Kidney capillary endothelial cell (primary cell): ENCODE data around the gene NOSTRIN.
"Not testable (repeated sequence)": the region's sequence is repeated elsewhere in the genome, so short reads cannot be mapped to it uniquely, and the experiment has no call there.

Experiments used
- DNase-seq: peaks from one replicate; pipeline ENCODE4 v3.0.0-alpha.2; 2018; ENCODE audit warnings: low spot score

The NOSTRIN gene

GRCh38 chr2:168789776-168790175 is 12.7 kb upstream of the NOSTRIN start:
- DNase-seq, result no peak

GRCh38 chr2:168790226-168790902 is 12.1 kb upstream of the NOSTRIN start:
- no peak for DNase-seq

DNA sequence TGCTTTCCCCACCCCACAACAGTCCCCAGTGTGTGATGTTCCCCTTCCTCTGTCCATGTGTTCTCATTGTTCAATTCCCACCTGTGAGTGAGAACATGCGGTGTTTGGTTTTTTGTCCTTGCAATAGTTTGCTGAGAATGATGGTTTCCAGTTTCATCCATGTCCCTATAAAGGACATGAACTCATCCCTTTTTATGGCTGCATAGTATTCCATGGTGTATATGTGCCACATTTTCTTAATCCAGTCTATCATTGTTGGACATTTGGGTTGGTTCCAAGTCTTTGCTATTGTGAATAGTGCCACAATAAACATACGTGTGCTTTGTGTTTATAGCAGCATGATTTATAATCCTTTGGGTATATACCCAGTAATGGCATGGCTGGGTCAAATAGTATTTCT is 11.3 kb upstream of the NOSTRIN start:
- not testable (repeated sequence) for DNase-seq

GRCh38 chr2:168793596-168793995 is 8.8 kb upstream of the NOSTRIN start:
- DNase-seq, result no peak

- no peak for DNase-seq
Measured at GRCh38 chr2:168794968-168795367, 7.5 kb upstream of the NOSTRIN start.

- no peak for DNase-seq
Measured at GRCh38 chr2:168796090-168796577, 6.3 kb upstream of the NOSTRIN start.

DNA sequence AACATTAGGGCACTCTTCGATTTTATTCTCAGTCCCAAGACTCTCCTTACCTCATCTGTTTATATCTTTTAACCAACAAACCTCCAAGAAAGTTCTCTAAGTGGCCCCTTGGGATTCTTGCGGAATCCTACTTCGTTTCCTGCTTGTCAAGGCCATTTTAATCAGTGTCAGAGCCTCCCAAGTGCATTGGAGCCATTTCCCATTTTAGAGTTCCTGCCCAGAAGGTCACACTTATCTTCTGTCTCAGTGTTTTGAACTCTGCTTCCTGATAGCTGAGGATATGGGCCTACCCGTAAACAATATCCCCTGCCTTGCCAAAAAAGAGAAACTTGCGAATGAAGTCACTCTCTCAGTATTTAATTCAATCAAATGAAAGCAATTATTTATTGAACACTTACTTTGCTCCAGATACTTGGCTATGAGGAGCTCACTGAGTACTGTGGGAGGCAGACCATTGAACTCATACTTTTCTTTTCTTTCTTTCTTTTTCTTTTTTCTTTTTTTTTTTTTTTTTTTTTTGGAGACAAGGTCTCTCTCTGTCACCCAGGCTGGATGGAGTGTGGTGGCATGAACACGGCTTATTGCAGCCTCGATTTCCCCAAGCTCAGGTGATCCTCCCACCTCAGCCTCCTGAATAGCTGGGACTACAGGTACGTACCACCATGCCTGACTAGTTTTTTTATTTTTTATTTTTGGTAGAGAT is 5.7 kb upstream of the NOSTRIN start:
- peak; percentile 62 for DNase-seq

GRCh38 chr2:168797286-168797655 is 5.2 kb upstream of the NOSTRIN start:
- DNase-seq, result no peak

DNA sequence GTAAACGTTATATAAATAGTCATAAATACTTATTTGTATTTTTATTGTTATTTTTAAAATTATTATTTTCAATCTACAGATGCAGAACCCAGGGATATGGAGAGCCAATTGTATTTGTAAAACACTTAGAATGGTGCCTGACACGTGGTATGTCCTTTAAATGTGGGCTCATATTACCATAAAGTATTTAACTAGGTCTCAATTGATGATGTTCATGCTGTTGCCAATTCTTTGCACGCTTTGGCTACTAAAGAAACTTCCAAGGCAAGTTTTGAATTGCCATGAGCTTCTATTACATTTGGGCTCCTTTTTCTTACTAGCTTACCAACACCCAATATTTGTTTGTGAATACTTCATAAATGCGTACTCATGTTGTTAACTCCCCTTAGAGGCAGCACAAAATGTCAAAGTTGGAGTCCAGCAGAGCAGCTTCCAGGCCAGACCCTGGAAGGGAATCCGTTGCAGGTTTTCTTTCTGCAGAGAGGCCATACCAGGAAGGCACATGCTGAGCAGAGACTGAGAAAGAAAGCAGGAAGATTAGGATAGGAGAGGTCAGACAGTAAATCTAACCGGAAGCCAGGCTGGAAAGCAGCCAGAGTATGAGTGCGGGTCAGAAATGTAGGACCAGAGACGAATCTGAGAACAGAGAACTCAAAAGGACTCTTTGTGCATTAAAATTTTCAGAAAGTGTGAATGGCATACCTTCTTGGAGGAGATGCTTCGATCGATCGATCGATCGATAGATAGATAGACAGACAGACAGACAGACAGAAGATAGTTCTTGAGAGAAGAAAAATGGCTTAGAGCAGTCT is 4.2 kb upstream of the NOSTRIN start:
- no peak for DNase-seq

DNA sequence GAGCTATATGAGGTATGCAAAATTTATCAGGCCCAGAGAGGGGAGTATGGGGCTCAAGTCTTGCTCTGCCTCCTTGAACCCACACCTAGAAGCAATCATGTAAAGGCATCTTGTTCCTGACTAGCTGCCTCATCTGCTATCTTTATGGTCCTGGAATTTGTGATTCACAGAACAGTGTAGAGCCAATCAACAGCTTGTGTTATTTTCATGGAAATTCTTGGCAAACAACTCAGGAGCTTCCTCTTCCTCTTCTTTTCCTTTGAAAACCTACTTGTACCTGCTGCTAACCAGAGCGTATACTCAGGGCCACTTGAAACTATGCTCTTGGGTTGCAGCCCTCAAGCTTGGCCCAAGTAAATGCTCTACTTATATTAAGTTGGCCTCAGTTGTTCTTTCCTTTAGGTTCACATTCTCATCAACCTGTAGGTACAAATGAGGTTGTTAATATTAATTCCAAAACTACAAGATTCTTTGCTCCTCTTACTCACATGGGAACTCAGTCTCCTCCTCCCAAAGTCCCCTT is 3.5 kb upstream of the NOSTRIN start:
- DNase-seq, result no peak

DNA sequence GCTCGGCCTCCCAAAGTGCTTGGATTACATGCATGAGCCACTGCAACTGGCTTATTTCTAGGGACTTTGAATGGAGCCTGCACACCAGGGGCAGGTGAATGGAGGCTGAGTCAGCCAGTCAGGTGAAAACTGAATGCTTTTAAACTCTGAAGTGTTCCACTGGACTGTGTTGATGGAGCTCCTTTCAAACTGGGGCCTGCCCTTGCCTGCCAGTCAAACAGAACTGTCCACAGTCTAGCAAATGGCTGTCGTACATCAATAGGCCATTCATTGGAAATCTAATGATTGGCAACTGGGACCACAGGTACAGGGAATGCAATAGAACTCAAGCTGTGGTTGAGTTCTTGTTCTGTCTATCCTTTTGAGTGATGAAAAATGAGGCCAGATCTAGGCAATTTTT is 966 bp upstream of the NOSTRIN start:
- no peak for DNase-seq

- DNase-seq, result no peak
Measured at GRCh38 chr2:168802859-168803725, 655 bp downstream of the NOSTRIN start.

DNA sequence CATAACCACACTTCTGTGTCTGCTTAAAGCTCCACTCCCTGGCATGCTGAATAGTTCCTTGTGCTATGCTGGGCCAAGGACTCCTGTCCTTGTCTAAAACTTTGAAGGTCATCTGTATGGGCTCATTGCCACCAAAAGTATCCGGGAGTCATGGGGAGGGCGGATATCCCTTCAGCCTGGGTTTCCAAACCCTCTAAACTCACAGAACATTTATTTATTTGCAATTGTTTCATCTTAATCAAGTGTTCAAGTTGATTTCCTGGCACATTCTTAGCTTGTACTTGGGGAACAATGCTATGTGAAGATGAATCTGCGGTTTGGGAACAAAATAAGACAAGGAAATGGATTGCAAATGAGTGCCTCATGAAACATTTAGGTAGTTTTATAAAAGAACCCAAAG is 1.8 kb downstream of the NOSTRIN start:
- no peak for DNase-seq

GRCh38 chr2:168805615-168806014 is 3.2 kb downstream of the NOSTRIN start:
- DNase-seq, result no peak

DNA sequence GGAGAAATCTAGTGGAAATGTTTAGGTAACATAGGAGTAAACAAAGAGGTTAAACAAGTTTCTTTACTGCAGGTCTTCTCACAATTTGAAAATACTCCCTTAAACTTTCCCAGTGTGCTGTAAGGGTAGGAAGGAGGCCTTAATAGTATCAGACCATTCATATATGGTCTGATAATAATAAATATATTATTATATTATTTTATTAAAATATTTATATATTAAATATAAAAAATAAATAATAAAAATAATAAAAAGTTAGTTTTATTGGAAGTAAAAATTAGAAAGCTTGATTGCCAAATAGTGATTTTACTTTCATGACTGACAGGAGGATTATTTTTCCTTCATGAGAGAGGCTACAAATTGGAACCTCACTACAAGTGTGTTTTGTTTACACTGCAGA is 7.1 kb downstream of the NOSTRIN start:
- no peak for DNase-seq

DNA sequence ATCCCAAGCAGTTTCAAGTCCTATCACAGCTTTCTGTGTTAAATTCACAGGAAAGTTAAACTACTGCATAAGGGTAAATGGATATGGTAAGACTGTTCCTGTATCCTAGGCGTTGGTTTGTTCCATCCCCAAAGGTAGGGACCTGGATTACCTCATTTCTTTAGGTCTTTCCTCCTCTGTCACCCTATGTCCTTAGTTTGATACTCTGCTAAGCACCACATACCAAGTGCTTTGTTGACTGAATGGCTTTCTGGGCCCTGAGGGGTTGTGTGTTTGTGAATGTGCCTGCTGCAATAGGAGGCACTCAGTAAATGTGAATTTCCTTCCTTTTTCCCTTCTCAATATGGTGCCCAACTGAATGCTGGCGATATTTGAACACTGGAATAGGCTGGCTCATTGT is 7.8 kb downstream of the NOSTRIN start:
- DNase-seq, result no peak

DNA sequence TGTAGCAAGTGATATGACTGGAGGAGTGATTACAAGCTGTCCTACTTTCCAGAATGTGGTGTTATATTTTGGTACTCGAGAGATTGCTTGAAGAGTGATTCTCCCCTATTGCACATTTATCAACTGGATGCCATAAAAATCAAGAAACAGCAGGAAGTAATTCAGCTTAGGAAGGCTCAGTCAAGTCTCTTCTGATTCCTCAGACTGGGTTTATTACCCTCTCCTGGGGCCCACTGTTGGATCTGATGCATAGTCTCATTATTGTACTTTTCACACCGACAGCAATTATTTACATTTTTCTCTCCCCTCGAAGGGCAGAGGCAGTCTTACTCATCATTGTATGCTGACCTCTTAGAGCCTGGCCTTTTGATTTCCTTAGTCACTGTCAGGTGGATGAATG is 9.3 kb downstream of the NOSTRIN start:
- no peak for DNase-seq

DNA sequence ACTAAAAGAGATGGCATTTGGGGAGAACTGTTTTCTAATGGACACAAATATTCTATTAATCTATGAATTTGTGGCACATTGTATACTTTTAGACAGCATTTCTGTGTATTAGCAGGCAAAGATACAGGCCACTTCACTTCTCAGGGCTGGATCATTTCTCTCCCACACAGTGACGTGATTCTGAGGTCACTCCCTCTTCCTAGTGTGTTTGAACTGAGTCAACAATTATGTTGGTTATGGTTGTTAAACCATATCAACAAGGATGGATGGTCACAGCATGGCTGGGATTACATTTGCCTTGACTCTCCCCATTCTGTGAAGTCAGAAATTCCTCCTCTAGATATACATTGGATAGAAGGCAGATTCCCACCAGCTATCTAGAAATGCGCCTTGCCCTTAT is 11.6 kb downstream of the NOSTRIN start:
- DNase-seq, result no peak

DNA sequence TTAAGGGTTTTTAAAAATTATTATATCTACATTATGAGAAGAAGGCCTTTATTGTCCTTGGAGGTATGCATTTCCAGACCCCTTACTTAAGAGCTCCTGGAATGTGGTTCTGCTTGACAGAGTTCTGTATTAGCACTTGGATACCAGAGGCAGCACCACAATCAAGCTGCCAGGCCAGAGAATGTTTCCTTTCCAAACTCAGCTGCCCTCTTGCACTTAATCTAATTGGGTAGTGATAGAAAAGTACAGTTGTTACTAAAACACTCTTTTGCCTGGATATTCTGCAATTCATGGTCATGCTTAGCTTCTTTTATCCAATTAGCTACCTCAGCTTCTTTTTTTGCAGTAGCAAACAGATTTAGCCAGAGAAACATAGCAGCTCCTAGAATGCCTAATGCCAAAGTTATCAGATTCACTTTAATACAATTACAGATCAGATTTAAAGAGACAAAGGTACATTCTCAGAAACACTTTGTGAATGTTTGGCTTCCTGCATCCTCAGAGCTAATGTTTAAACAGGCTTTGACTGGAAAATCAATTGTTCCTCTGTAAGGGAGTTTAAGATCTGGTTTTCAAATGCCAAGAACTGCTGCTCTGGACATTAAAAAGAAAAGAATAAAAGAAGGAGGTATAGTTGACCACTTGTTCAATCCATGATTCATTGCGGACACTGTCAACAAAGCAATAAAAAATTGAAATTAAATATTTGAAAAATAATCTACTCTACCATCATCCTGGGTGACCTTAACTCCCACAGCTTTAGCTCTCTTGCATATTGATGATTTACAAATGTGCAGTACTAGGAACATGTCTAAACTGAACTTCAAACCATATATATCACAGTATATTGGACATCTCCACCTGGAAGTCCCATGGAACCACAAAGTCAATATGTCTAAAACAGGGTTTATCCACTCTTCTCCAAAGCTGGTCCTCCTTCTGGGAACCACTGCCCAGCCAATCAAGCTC is 12.8 kb downstream of the NOSTRIN start:
- no peak for DNase-seq

GRCh38 chr2:168816369-168816768 is 13.9 kb downstream of the NOSTRIN start:
- no peak for DNase-seq
